HG03196 (cell line): ENCODE measurements around the gene STK38.

Source experiments
- ATAC-seq: cut with Tn5 transposase; IDR thresholded peaks from one replicate; pipeline ENCODE4 v1.9.1; 2021; ENCODE audit not compliant: unreplicated experiment

Gene STK38

DNA sequence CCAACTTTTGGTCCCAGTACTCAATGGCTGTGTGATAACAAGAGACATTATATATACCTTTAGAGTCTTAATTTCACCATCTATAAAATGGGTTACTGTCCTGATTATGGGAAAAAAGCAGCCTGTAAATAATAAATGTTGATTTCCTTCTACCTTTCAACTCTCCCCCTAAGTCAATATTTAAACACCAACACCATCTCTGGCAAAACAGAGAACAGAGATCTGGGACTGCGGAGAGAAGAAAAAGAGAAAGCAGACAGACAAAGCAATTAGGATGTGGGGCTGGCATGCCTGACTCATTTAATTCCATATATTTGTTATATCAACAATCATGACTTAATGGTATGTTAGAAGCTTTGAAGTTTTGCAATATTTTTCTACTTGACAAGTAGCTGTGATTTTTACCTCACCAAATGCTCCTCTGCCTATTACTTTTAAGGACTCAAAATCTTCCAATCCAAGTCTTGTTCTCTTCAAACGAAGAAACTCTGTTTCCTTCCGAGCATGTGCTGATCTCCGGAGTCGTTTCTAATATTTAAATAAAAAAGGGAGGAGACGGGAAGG lies 23.3 kb downstream of the STK38 start:
- no peak for ATAC-seq

DNA sequence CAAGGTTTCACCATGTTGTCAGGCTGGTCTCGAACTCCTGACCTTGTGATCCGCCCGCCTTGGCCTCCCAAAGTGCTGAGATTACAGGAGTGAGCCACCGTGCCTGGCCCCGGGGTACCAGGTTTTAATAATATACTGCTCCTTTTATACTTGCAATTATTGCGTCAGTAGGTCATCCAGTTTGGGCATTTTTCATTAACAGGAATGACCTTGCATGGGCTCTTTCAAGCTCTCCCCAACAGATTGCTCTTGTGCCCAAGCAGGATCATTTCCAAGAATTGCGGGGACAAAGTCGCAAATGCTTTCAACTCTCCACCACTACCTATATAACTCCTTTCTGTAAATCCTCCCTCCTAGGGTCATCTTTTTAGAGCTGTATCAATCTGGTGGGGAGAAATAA lies 23.8 kb downstream of the STK38 start:
- no peak for ATAC-seq

DNA sequence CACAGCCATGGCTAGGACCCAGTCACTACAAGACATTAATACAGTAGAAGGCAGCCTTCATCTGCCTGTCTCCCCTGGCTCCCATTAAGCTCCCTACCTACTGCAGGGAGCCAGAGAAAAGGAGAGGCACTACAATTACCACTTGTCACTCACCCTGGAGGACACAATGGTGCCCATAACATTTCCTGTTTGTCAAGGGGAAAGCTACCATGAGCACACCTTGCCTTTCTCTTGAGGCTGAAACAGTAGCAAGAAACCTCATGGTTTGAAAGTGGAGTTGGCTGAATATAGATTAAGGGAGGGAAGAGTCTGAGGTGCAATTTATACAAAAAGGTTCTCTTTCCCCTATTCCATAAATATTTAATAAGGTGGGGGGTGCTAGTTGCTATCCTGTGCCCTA lies 27.9 kb downstream of the STK38 start:
- no peak for ATAC-seq

DNA sequence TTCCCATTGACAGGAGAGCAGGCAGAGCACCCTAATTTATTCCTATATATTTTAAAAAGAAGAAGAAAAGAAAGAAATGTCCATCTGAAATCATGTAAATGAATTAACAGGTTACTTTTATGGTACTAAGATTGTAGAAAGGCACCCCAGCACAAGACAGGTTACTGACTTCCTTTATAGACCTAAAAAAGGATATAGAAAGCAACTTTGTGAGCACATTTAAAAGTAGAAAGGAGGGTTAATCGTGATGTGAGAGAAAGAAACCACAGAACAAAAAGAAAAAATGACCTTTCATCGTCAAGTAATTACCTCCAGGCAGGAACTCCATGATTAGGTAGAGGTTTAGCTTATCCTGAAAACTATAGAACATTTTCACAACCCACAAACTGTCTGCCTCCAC lies 29.9 kb downstream of the STK38 start:
- ATAC-seq = no peak

DNA sequence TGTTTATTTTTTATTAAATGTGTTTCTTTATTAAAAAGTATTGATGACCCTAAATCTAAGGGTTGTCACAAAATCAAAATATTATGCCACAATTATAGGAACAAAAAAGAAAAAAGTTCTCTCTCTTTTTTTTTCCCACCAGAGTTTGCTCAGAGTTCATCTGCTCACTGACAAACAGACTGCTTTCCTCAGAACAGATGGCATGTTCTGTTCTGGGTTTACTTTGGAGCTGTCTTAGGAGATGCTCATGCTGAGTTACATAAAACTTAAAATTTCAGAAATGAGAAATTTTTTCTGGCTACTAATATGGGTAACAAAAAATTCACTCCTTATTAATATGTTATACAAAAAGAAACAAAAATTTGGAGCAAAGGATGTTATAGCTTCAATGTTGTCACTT lies 30.3 kb downstream of the STK38 start:
- ATAC-seq = no peak

DNA sequence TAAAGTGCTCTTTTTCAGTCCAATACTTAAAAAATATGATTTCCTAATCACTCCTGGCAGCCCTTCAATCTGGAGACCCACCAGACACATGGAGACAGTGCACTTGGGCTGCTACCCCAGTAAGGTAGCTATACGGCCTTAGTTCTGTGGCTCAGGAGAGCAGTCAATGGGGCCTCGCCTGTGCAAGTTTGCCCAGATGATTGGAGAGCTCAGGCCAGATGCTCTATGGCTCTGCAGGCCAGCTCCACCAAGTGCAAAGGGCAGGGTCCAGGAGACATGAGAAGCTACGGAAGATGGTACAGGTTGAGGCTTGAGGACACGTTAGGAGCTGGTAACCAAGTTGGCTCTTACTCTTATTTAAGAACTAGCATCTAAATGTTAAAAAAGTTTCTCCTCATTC lies 30.7 kb downstream of the STK38 start:
- no peak for ATAC-seq

DNA sequence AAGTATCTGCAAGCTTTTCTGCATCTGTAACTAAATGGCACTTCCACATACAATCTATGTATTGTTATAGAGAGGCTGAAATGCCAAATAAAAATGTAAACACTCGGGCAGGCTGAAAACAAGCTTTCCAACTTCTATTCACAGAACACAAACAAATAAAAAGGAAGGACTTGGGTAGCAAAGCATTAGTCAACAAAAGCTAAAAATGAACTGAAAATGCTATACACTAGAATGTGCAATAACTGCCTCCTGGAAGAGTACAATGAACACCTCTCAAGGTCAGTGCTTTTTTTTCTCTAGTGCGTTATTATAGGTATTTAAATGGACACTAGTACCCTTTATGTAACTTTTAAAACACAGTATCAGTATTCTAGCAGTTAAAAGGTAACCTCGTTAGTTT lies 31.4 kb downstream of the STK38 start:
- ATAC-seq = no peak

DNA sequence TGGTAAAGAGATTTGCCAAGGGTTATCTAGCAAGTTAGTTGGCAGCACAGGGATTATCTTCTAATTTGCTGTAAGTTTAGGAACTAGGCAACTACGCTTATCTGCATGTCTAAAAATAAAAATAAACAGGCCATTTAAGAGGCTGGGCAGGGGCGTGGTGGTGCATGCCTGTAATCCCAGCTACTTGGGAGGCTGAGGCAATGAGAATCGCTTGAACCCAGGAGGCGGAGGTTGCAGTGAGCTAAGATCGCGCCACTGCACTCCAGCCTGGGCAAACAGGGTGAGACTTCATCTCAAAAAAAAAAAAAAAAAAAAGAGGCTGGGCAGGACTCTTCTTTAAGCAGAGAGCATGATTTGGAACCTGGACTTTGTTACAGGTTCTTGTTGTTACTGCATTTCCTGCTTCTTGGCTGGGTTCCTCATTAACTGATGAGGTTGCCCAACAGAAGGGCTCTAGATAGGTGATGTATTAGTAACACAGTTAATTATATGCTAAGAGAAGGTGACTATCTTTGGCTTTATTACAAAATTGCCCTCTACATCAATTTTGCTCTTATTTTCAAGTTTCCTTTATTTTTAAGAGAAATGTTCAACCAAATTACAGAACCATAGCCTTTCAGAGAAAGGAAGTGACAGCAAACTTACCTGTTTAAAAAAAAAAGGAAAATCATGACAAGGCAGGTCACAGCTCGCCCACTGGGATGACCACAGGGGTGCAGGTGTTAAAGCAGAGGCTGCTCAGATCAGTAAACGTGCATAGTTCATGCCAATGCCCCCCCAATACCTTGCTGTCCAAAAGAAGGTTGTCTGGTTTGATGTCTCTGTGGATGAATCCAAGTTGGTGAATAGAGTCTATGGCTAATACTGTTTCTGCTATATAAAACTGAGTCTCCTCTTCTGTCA lies 32.5 kb downstream of the STK38 start:
- ATAC-seq = no peak

DNA sequence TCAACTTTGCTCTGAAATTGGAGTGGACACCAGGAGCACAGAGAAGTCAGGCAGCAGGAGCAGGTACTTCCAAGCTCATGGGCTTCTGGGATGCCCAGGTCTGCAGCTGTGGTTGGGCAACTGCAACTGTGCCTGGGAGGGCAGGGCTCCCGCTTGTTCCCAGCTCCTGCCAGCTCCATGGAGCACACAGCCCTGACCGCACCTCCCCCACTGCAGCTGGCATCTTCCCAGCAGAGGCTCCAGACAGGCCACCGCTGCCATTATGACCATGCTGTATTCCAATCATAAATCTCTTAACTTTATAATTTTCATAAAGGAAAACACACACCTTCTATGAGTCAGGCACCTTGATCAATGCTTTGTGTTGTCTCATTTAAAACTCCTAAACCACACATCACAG lies 36.9 kb downstream of the STK38 start:
- no peak for ATAC-seq

DNA sequence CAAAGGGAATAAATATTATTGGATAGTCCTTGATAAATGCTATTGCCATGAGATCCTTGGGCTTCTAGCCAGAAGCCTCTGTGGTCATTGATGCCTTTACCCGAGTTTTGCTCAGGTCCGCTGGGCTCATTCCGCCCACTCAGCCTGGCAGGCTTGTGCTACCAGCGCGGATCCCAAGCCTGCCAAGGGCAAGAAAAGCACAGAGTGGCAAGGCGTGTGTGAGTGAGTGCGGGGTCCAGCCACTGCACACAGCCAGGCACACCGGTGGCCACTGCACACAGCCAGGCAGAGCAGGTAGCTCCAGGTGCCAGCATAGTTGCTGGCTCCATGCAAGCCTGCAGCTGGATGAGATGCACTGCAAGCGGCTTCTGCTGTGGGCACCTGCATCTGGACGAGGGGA lies 38.7 kb downstream of the STK38 start:
- ATAC-seq = no peak

DNA sequence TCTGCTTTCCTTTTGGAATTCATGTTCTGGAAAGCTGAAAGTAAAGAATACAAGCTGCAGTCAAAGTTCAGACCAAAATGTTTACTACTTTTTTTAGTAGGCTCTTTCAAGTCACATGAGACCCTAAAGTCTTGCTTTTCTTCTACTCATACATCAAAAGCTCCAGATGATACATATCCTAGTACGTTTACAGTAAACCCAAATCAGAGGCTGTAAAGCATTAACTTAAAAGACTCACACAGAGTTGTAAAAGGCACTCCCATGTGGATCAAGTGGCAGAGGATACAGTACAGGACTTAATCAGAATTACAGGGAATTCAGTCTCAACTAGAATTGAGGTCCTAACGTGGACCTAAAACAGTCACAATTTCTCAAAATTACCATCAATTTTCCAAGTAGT lies 40.7 kb downstream of the STK38 start:
- ATAC-seq = no peak

DNA sequence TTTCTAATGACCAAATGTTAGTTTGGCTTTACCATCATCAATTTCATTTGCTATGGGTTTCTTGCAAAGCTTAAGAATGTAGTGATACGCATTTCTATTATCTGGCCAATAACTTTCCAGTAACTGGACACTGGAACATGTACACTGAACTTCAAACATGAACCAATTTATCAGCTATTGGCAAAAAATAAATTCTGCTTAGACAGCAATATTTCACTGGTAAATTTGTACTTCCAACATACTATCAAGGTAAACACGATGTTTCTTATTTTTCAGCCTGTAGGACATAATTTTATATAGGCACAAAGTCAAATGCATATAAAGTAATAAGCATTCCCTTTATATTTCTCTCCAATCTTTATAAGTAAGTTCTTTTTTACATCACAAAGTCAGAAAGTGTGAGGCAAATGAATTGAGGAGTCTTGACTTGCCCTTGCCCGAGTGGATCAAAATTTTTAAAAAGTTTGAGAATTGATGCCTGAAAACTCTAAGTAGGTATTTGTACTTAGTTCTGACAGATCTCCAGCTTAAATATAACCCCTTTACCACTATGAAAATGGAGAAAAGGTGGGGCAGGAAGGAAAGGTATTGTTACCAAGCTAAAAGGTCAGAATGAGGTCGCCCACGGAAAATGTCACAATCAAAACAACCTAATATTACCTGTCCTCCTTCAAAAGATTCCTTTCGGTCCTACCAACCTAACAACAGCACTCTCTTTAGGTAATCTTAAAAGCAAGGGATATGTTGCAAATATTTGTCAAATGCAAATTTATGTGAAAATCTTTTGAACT lies 41.3 kb downstream of the STK38 start:
- ATAC-seq = no peak

DNA sequence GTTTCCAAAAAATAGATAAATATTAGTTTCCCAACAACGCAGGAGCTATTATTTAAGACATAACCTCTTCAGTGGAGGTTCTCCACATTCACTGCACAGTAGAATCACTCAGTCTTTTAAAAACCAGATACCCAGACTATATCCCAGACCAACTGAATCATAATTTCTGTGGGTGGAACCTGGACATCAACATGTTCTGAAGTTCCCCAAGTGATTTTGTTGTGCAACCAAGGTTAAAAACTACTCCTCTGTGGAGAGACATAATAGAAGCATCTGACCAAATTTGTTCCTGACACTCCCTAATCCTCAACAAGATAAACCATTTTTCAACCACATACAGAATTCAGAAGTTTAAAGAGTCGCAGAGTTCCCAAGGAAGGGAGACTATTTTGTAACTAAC lies 42.3 kb downstream of the STK38 start:
- no peak for ATAC-seq

DNA sequence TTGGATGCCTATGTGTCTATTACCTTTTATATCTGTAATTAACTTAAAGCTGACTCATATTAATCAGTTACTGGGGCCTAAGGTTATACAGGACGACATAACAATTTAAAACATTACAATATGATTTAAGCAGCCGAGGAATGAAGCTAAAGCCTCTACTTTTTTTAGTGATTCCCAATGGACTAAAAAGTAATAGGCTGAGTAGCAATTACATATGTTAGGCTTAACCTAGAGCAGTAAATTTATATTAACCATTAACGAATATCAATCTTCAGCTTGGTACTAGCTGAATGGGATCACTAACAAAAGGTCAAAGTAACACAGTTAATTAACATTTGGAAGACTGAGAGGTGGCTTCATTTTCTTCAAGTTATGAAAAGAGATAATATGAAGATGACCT lies 43.1 kb downstream of the STK38 start:
- no peak for ATAC-seq

DNA sequence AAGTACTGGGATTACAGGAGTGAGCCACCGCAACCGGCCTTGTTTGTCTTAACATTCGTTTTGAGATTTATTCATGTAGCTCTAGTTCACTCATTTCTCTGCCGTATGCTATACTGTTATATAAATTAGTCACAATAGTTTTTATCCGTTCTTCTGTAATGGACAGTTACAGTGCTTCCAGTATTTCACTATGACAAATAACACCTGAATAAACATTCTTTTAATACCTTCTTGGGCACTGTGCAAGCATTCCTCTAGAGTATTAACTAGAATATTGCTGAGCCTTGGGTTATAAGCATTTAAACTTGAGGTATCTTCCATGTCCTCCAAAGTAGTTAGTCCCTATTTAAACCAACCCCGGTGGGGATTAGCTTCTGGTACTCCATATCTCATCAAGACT lies 45.6 kb downstream of the STK38 start:
- no peak for ATAC-seq

DNA sequence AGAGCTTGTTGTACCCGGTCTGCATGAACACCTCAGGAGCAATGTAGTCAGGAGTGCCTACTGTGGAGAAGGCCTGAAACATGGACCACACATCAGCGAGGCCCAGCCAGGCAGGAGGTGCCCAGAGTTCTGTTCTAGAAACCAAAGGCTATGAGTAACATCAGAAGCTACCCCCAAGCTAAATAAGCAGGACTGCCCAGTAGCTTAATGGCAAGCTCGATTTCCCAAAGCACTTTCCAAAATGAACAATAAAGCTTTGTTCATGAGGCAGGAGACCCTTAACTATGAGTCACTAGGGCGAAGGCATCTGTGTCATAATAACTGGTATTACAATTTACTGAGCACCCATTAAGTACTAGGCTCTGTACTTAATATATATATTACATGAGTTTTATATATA lies 47.4 kb downstream of the STK38 start:
- ATAC-seq = no peak

DNA sequence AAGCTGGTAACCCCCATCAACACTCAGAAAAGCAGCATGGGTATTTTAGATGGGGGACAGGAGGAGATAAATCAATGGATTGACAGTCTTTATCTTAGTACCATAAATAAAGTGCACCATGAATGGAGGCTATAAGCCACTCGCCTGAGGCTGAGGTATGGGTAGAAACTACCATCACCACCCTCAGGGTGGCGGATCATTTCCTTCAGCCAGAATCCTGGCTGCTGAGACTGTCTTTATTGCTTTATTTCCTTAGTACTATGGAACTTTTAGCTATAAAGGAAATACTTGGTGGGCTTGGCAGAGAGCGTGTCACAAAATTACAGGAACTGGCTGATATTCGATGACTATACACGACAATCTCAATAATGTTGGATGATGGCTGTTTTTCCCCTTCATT lies 52.2 kb downstream of the STK38 start:
- ATAC-seq = no peak

DNA sequence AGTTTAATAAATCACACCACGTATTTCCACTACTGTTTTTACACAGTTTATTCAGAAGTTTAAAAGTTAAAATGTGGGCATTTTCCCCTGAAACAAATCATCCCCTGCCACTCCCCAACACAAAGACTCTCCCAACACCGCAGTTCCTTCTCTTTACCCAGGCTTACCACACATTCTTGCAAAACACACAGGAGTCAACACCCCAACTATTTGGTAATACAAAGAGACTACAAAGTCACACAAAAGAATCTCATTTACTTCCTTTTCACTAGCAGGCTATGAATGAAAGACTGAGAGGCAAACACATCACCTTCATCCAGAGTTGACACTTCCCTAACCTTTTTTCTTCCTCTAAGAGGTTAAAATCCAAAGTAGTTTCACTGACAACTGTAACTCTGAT lies 53.4 kb downstream of the STK38 start:
- no peak for ATAC-seq

DNA sequence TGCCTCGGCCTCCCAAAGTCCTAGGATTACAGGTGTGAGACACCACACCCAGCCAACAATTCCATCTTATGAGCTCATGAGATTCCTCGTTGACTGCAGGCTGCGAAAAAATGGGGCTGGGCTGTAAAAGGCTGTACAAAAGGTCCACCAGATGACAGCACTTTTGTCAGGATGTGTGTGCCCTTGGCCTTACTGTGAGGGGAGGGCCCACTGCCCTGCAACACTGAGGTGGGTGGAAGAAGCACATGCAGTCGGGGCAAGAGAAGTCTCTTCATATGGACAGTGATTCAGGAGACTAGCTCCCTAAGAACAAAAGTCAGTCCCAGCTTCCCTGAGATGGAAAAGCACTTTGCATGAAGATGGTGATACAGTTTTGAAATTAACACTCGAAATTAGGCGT lies 54.0 kb downstream of the STK38 start:
- ATAC-seq = no peak

DNA sequence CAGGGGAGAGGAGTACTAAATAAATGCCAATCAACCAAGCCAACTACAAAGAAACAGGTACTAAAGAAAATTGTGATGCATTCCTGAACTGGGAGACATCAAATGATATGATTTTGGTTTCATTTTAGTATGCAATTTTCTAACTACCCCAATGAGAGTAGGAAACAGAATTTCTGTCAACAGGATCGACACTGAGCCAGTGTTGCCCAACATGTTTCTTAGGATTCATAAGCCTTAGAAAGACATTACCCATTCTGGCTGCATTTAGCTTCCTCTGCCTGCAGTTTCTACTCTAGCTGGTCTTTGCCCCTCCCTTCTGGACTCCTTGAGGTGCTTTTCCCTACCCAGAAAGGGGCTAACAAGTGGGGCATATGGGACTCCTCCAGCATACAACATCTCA lies 54.7 kb downstream of the STK38 start:
- ATAC-seq = no peak

DNA sequence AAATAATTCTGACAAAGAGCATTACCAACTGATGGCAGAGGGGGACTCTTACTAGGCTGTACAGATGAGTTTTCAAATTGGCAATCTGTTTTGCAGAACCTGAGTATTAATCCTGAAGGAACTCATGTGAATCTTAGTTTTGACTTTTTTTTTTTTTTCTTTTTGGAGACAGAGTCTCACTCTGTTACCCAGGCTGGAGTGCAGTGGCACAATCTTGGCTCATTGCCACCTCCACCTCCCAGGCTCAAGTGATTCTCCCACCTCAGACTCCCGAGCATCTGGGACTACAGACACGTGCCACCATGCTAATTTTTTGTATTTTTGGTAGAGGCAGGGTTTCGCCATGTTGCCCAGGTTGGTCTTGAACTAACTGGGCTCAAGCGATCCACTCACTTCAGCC lies 55.2 kb downstream of the STK38 start:
- ATAC-seq = no peak

DNA sequence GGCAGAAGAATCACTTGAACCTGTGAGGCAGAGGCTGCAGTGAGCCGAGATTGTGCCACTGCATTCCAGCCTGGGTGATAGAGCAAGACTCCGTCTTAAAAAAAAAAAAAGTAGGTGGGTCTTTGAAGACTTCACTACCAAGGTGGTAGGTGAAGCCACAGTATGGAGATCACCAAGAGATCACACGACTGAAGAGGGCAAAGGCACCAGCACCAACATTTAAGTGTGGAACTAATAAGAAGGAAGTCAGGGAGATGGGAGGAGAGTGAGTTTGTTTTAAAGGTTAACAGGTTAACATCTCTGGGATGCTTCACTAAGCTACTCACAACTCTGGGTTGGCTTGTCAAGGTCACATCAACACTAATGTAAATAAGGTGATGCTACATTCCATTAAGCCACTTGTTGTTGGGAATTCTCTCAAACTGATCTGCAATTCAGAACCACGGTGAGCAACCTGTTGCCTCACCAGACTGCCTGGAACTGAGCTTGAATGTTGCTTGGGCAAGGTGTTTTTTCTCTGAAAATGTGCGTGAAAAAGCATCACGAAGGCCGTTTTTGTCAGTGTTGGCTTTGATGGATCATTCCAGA lies 55.8 kb downstream of the STK38 start:
- ATAC-seq = no peak
